H1 (cell line): ENCODE data around the gene DHRS3. TPM values are rescaled to one million over a fixed set of nuclear protein-coding genes. Genes with fewer than 3 reads are reported as not detected.

Source experiments
- CTCF ChIA-PET: fragments of 300-600 bp; sonication (Branson Sonifier 250); formaldehyde crosslinking; loops from one replicate; lab custom pipeline; 2021; ENCODE audit not compliant: partially characterized antibody; lab: Charles Lee
- POLR2A ChIA-PET: fragments of 300-600 bp; sonication (Branson Sonifier 250); formaldehyde crosslinking; loops from one replicate; lab custom pipeline; 2021; ENCODE audit warnings: inconsistent platforms; ENCODE audit not compliant: partially characterized antibody; lab: Charles Lee
- DNase-seq, 2 experiments: peaks; one replicate each; pipeline versions ENCODE4 v3.0.0 to v3.0.0-alpha.2; 2010 to 2022; ENCODE audit warnings: low spot score in 2 of 2, low read depth in 1 of 2, mixed read lengths in 1 of 2
- FAIRE-seq: peaks from 2 replicates; lab custom pipeline; 2011; peaks lifted over from hg19 to GRCh38; lab: Jason Lieb, UNC
- H2AFZ ChIP-seq: 2 replicates; pipeline ENCODE4 v1.8.1; 2012; ENCODE audit warnings: low read length, inconsistent platforms
- H2AK5ac ChIP-seq: 2 replicates; pipeline ENCODE4 v1.6.1; 2013; ENCODE audit warnings: low read depth, low read length
- H2BK120ac ChIP-seq: replicated peaks from 2 replicates; pipeline ENCODE3; 2013; ENCODE audit warnings: low read depth, low read length, inconsistent platforms
- H2BK12ac ChIP-seq: 2 replicates; pipeline ENCODE4 v1.6.1; 2013; ENCODE audit warnings: low read depth, low read length
- H2BK15ac ChIP-seq: 2 replicates; pipeline ENCODE4 v1.6.1; 2013; ENCODE audit warnings: low read length
- H2BK20ac ChIP-seq: 2 replicates; pipeline ENCODE4 v1.6.1; 2013; ENCODE audit warnings: low read length
- H2BK5ac ChIP-seq: 2 replicates; pipeline ENCODE4 v1.6.1; 2013; ENCODE audit warnings: low read depth, low read length
- H3K14ac ChIP-seq: 2 replicates; pipeline ENCODE4 v1.6.1; 2013; ENCODE audit warnings: inconsistent platforms; ENCODE audit not compliant: insufficient read length
- H3K18ac ChIP-seq: 2 replicates; pipeline ENCODE4 v1.6.1; 2013; ENCODE audit warnings: low read length; ENCODE audit errors: extremely low read depth
- H3K23ac ChIP-seq: 2 replicates; pipeline ENCODE4 v1.6.1; 2013; ENCODE audit warnings: inconsistent platforms; ENCODE audit not compliant: insufficient read length
- H3K23me2 ChIP-seq: 2 replicates; pipeline ENCODE4 v1.6.1; 2013; ENCODE audit warnings: low read depth, low read length
- H3K27ac ChIP-seq: 2 replicates; pipeline ENCODE4 v1.6.1; 2011; ENCODE audit warnings: low read depth, low read length, inconsistent platforms
- H3K27me3 ChIP-seq, 4 experiments: replicated peaks in 1 of 4; 1 replicate in 1 of 4; 2 replicates in 3 of 4; pipeline versions ENCODE4 v1.6.1 to v1.8.1; 2011 to 2013; ENCODE audit warnings: low read length in 3 of 4, mild to moderate bottlenecking in 3 of 4, inconsistent platforms in 2 of 4, mixed read lengths in 2 of 4, moderate library complexity in 1 of 4; ENCODE audit not compliant: control insufficient read depth in 3 of 4, insufficient read depth in 3 of 4; ENCODE audit errors: extremely low read depth in 1 of 4
- H3K36me3 ChIP-seq, 4 experiments: 2 replicates each; pipeline versions ENCODE4 v1.6.1 to v1.8.1; 2011 to 2013; ENCODE audit warnings: mild to moderate bottlenecking in 4 of 4, low read length in 3 of 4, moderate library complexity in 2 of 4, control low read depth in 1 of 4, inconsistent platforms in 1 of 4; ENCODE audit not compliant: insufficient read depth in 4 of 4, control insufficient read depth in 2 of 4
- H3K4ac ChIP-seq: replicated peaks from 2 replicates; pipeline ENCODE3; 2013; ENCODE audit warnings: low read length, low read depth, mixed read lengths, inconsistent platforms; ENCODE audit not compliant: insufficient read length
- H3K4me1 ChIP-seq, 4 experiments: replicated peaks in 1 of 4; 1 replicate in 1 of 4; 2 replicates in 3 of 4; pipeline versions ENCODE4 v1.6.1 to v1.8.1; 2011 to 2013; ENCODE audit warnings: low read length in 3 of 4, inconsistent platforms in 2 of 4, mixed read lengths in 1 of 4; ENCODE audit not compliant: insufficient read depth in 4 of 4, control insufficient read depth in 3 of 4
- H3K4me2 ChIP-seq, 2 experiments: 2 replicates each; pipeline versions ENCODE4 v1.6.1 to v1.8.1; 2011 to 2013; ENCODE audit warnings: low read depth in 2 of 2, low read length in 2 of 2, control low read depth in 1 of 2, inconsistent platforms in 1 of 2, mild to moderate bottlenecking in 1 of 2; ENCODE audit not compliant: insufficient read depth in 1 of 2
- H3K4me3 ChIP-seq, 4 experiments: fragments of 200-600, 300-600 bp in 1 of 4; sonication (generic), shearing (Covaris generic), sonication (Bioruptor Twin) in 1 of 4; 2 replicates each; pipeline versions ENCODE4 v1.5.1 to v1.8.1; 2011 to 2016; ENCODE audit warnings: low read length in 4 of 4, low read depth in 3 of 4, control low read depth in 2 of 4, inconsistent platforms in 2 of 4, mild to moderate bottlenecking in 2 of 4, mixed read lengths in 1 of 4, moderate library complexity in 1 of 4; ENCODE audit not compliant: insufficient read depth in 2 of 4; ENCODE audit errors: extremely low read depth in 1 of 4
- H3K56ac ChIP-seq: replicated peaks from 2 replicates; pipeline ENCODE3; 2013; ENCODE audit warnings: low read depth, mild to moderate bottlenecking, mixed read lengths, low read length, inconsistent platforms; ENCODE audit not compliant: insufficient read length
- H3K79me1 ChIP-seq: 2 replicates; pipeline ENCODE4 v1.6.1; 2013; ENCODE audit warnings: low read depth, low read length, control low read depth
- H3K79me2 ChIP-seq, 2 experiments: 2 replicates each; pipeline versions ENCODE4 v1.6.1 to v1.8.1; 2012 to 2013; ENCODE audit warnings: low read length in 2 of 2, mild to moderate bottlenecking in 2 of 2, inconsistent platforms in 1 of 2; ENCODE audit not compliant: insufficient read depth in 2 of 2, control insufficient read depth in 1 of 2
- H3K9ac ChIP-seq, 4 experiments: replicated peaks in 1 of 4; 1 replicate in 1 of 4; 2 replicates in 3 of 4; pipeline versions ENCODE4 v1.6.1 to v1.8.1; 2011 to 2013; ENCODE audit warnings: low read depth in 3 of 4, low read length in 3 of 4, control low read depth in 2 of 4, mild to moderate bottlenecking in 2 of 4, moderate library complexity in 2 of 4, inconsistent platforms in 1 of 4; ENCODE audit errors: extremely low read depth in 1 of 4
- H3K9me3 ChIP-seq, 2 experiments: 2 replicates each; pipeline versions ENCODE4 v1.6.1 to v1.8.1; 2012 to 2013; ENCODE audit warnings: mild to moderate bottlenecking in 2 of 2, moderate library complexity in 2 of 2, control low read depth in 1 of 2, inconsistent platforms in 1 of 2, low read depth in 1 of 2, low read length in 1 of 2, mixed read lengths in 1 of 2; ENCODE audit not compliant: insufficient read depth in 2 of 2
- H4K20me1 ChIP-seq, 2 experiments: replicated peaks in 1 of 2; 2 replicates each; pipeline versions ENCODE3 to v1.8.1; 2011 to 2013; ENCODE audit warnings: inconsistent platforms in 2 of 2, low read length in 2 of 2, mild to moderate bottlenecking in 1 of 2; ENCODE audit not compliant: insufficient read depth in 2 of 2, control insufficient read depth in 1 of 2
- H4K5ac ChIP-seq: 2 replicates; pipeline ENCODE4 v1.6.1; 2013; ENCODE audit warnings: low read length, low read depth, mixed read lengths, inconsistent platforms; ENCODE audit not compliant: insufficient read length
- H4K8ac ChIP-seq: 2 replicates; pipeline ENCODE4 v1.8.0; 2013; ENCODE audit warnings: mild to moderate bottlenecking, moderate library complexity, low read length, inconsistent platforms; ENCODE audit not compliant: insufficient read depth; ENCODE audit errors: extremely low read depth
- H4K91ac ChIP-seq: replicated peaks from 2 replicates; pipeline ENCODE3; 2013; ENCODE audit warnings: low read length, mixed read lengths, inconsistent platforms; ENCODE audit not compliant: insufficient read length
- ATF3 ChIP-seq: IDR thresholded peaks from 2 replicates; pipeline ENCODE4 v1.6.1; 2011; ENCODE audit warnings: low read depth, mild to moderate bottlenecking, low read length; ENCODE audit not compliant: insufficient read depth
- CTBP2 ChIP-seq: IDR thresholded peaks from 2 replicates; pipeline ENCODE4 v1.7.0; 2011; ENCODE audit warnings: borderline replicate concordance, mild to moderate bottlenecking, moderate library complexity, mixed read lengths, low read length; ENCODE audit not compliant: insufficient read depth, insufficient read length
- EP300 ChIP-seq, 2 experiments: IDR thresholded peaks; 1 replicate in 1 of 2; 2 replicates in 1 of 2; pipeline ENCODE4 v1.6.1; 2011 to 2012; ENCODE audit warnings: low read depth in 2 of 2, low read length in 2 of 2, mild to moderate bottlenecking in 2 of 2, borderline replicate concordance in 1 of 2, inconsistent platforms in 1 of 2, moderate library complexity in 1 of 2
- KDM4A ChIP-seq: IDR thresholded peaks from one replicate; pipeline ENCODE4 v1.7.1; 2012; ENCODE audit warnings: low read depth, mild to moderate bottlenecking, moderate library complexity, low read length, inconsistent platforms; ENCODE audit not compliant: severe bottlenecking
- KDM5A ChIP-seq: fragments of 200-600 bp; IDR thresholded peaks from 2 replicates; pipeline ENCODE4 v1.7.1; 2012; ENCODE audit warnings: mild to moderate bottlenecking, low read length, inconsistent platforms, mixed read lengths
- POLR2A ChIP-seq, 2 experiments: IDR thresholded peaks; 1 replicate in 1 of 2; 2 replicates in 1 of 2; pipeline ENCODE4 v1.6.1; 2011; ENCODE audit warnings: low read depth in 2 of 2, low read length in 2 of 2, mild to moderate bottlenecking in 2 of 2; ENCODE audit errors: control extremely low read depth in 1 of 2
- RBBP5 ChIP-seq: IDR thresholded peaks from 2 replicates; pipeline ENCODE4 v1.7.1; 2012; ENCODE audit warnings: low read depth, mild to moderate bottlenecking, inconsistent platforms, low read length, moderate library complexity, borderline replicate concordance
- RFX5 ChIP-seq: IDR thresholded peaks from 2 replicates; pipeline ENCODE4 v1.6.1; 2011; ENCODE audit warnings: low read depth, low read length, improper control_type of control experiment, borderline replicate concordance
- TCF12 ChIP-seq: IDR thresholded peaks from 2 replicates; pipeline ENCODE4 v1.6.1; 2011; ENCODE audit warnings: low read depth, mild to moderate bottlenecking, low read length
- WGBS, 2 experiments: shearing (Covaris generic) in 1 of 2; methylation state at CpG; one replicate each; pipeline versions ENCODE4 v1.1.6 to v1.1.7; 2013 to 2015; ENCODE audit warnings: low lambda C conversion rate in 2 of 2, mixed read lengths in 2 of 2, inconsistent platforms in 1 of 2, low coverage in 1 of 2, missing lambda C conversion rate in 1 of 2; ENCODE audit not compliant: insufficient replicate concordance in 2 of 2, insufficient coverage in 1 of 2, insufficient read length in 1 of 2; ENCODE audit errors: extremely low coverage in 1 of 2, missing lambda C conversion rate in 1 of 2; 5-methylcytosine and 5-hydroxymethylcytosine counted together
- polyA plus RNA-seq, 7 experiments: library from polyadenylated mRNA; depleted of rRNA in 3 of 7; stranded (reverse) in 5 of 7; unstranded in 2 of 7; fragments of >200 nt in 5 of 7; fragments of 200-250 nt in 2 of 7; gene quantifications; 1 replicate in 5 of 7; 2 replicates in 1 of 7; 4 replicates in 1 of 7; pipeline versions ENCODE4 v1.2.1 to v1.2.3, GENCODE V29; 2011 to 2013; ENCODE audit warnings: missing spikeins in 2 of 7, mixed read lengths in 2 of 7
- total RNA-seq: library from RNA; stranded (reverse); fragmentation: NEBNext Ultra II Directional; extraction: Animal tissue kit (Norgen Biotek cat#: 25700); gene quantifications from 2 replicates; pipeline ENCODE4 v1.2.1, GENCODE V29; 2021

Gene DHRS3
- total and polyA plus RNA-seq, 2 of the 8 experiments (the other 6 are each of a cell fraction or from before 2014, with no cell fraction given): 32.5 to 36.4 TPM

GRCh38 chr1:12615865-12616708 is 1.9 kb downstream of the DHRS3 start:
- H4K8ac ChIP-seq: no peak overlapping the region; the same call in 1 of the 2 replicates
- H3K79me2 ChIP-seq: peaks cover 21 to 42% of the 10 kb centered on the region in 2 experiments
- peaks cover 27% of the 10 kb centered on the region for H3K23me2 ChIP-seq
- peak overlapping the region in 3 of 4 experiments; percentile 12 to 41 (median 29); a peak in 5 of 7 replicates for H3K9ac ChIP-seq
- peak overlapping the region; percentile 76 for H3K27ac ChIP-seq
- H2BK12ac ChIP-seq: peak overlapping the region; percentile 97; the same call in 1 of the 2 replicates
- CTCF ChIA-PET: interaction anchor here (0.8 to 11.2 kb wide), 8 partner anchors 14 to 341 kb away, joined by 3 to 130 read pairs (median 5); no protein-coding TSS in a partner anchor
- H2BK15ac ChIP-seq: peak overlapping the region; percentile 88; the same call in 1 of the 2 replicates
- H3K4me3 ChIP-seq: peak overlapping the region; percentile 81 to 97 (median 90)
- peak; percentile 36 for FAIRE-seq
- peaks cover 14% of the 10 kb centered on the region for H3K79me1 ChIP-seq
- peak overlapping the region; percentile 61 for H2BK120ac ChIP-seq
- H2BK5ac ChIP-seq: peak overlapping the region; percentile 97
- no peaks in the 10 kb centered on the region for H3K9me3 ChIP-seq
- 2% methylated on average over 17 of the region's 17 CpGs; no CpG with 5 or more reads in 1 of the 2 experiments for WGBS, 2 experiments
- no peak overlapping the region for H2AFZ ChIP-seq
- POLR2A ChIA-PET: interaction anchor here (0.5 to 11.4 kb wide), 10 partner anchors 13 to 1106 kb away, joined by 3 to 107 read pairs (median 8); no protein-coding TSS in a partner anchor
- peak overlapping the region; percentile 62 to 97 for H3K4me2 ChIP-seq
- peaks cover under 1 to 9% of the 10 kb centered on the region in 2 experiments for H4K20me1 ChIP-seq
- DNase-seq: peak in 1 of 2 experiments; percentile 78
- peak overlapping the region; percentile 43 for H3K56ac ChIP-seq
- H3K36me3 ChIP-seq: peaks cover 0 to 20% (median 5%) of the 10 kb centered on the region in 4 experiments; a peak in 4 of 8 replicates
- H3K23ac ChIP-seq: no peak overlapping the region
- H2AK5ac ChIP-seq: no peak overlapping the region
- no peaks in the 10 kb centered on the region; a peak in 1 of 7 replicates for H3K27me3 ChIP-seq
- H3K18ac ChIP-seq: peak overlapping the region; percentile 96
- H2BK20ac ChIP-seq: peak overlapping the region; percentile 21; the same call in 1 of the 2 replicates
- no peak overlapping the region for H3K14ac ChIP-seq
- H4K91ac ChIP-seq: peak overlapping the region; percentile 61
- peak overlapping the region; percentile 39 for H4K5ac ChIP-seq
- peaks cover 8 to 18% (median 11%) of the 10 kb centered on the region in 4 experiments for H3K4me1 ChIP-seq
- H3K4ac ChIP-seq: peak overlapping the region; percentile 40
- TF ChIP-seq KDM4A (peak; percentile 19), POLR2A (IDR thresholded peaks at IDR 0.05; ENCODE audit: control extremely low read depth in 1 of 2, low read depth in 2 of 2, low read length in 2 of 2) (peak in 1 of 2 experiments; percentile 42; a peak in 1 of 3 replicates), RFX5 (no peak), KDM5A (no peak), ATF3 (no peak), TCF12 (0 out of 2 replicates have a peak, but pooled peaks have one; percentile 64), RBBP5 (peak; percentile 75; the same call in 1 of the 2 replicates), EP300 (IDR thresholded peaks at IDR 0.05; ENCODE audit: borderline replicate concordance in 1 of 2, low read depth in 2 of 2, low read length in 2 of 2) (peak in 1 of 2 experiments; percentile 58; a peak in 1 of 3 replicates), CTBP2 (peak; percentile 73)
